Astrocyte (in vitro differentiated cells and primary cell): ENCODE results near the gene RGS14.

Experiments used
- EZH2 ChIP-seq: IDR thresholded peaks from 2 replicates; pipeline ENCODE4 v1.6.1; 2012; ENCODE audit warnings: mild to moderate bottlenecking, low read length, inconsistent platforms; ENCODE audit not compliant: insufficient read depth
- TF ChIP-seq, protein P1 (sequence below): IDR thresholded peaks from 2 replicates; pipeline ENCODE4 v1.5.1; 2011; ENCODE audit warnings: low read depth, mild to moderate bottlenecking, inconsistent platforms, low read length, moderate library complexity; ENCODE audit not compliant: insufficient read depth

DNA sequence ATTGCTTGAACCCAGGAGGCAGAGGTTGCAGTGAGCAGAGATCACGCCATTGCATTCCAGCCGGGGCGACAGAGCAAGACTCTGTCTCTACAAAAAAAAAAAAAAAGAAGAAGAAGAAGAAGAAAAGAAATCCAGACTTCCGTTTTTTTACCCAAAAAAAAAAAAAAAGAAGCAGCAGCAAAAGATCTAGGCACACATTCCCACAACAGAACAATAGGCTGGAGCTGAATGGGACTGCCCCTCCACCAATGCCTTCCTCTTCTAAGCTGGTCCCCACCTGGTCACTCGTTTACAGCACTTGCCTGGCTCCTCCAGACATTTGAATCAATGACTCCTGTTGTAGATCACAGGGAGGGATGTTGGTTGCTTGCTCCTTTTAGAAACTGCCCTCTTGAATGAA lies 4.6 kb upstream of the RGS14 start:
- no peak for TF ChIP-seq EZH2
- TF ChIP-seq, protein P1, sequence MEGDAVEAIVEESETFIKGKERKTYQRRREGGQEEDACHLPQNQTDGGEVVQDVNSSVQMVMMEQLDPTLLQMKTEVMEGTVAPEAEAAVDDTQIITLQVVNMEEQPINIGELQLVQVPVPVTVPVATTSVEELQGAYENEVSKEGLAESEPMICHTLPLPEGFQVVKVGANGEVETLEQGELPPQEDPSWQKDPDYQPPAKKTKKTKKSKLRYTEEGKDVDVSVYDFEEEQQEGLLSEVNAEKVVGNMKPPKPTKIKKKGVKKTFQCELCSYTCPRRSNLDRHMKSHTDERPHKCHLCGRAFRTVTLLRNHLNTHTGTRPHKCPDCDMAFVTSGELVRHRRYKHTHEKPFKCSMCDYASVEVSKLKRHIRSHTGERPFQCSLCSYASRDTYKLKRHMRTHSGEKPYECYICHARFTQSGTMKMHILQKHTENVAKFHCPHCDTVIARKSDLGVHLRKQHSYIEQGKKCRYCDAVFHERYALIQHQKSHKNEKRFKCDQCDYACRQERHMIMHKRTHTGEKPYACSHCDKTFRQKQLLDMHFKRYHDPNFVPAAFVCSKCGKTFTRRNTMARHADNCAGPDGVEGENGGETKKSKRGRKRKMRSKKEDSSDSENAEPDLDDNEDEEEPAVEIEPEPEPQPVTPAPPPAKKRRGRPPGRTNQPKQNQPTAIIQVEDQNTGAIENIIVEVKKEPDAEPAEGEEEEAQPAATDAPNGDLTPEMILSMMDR: no peak
